SJCRH30 (cell line): Measurements from ENCODE around the gene RAPGEF2. TPM values are rescaled to one million over a fixed set of nuclear protein-coding genes. Genes with fewer than 3 reads are reported as not detected.

Experiments used
- DNase-seq, 2 experiments: peaks; one replicate each; pipeline ENCODE4 v3.0.0-alpha.2; 2015 to 2020
- H3K27ac ChIP-seq: fragments of 250-450 bp; sonication (Bioruptor Pico); 2 replicates; pipeline ENCODE4 v1.5.1; 2020; ENCODE audit warnings: mild to moderate bottlenecking, moderate library complexity
- H3K27me3 ChIP-seq: fragments of 250-450 bp; sonication (Bioruptor Pico); 2 replicates; pipeline ENCODE4 v1.5.1; 2020; ENCODE audit warnings: mild to moderate bottlenecking, moderate library complexity
- H3K36me3 ChIP-seq: fragments of 250-450 bp; sonication (Bioruptor Pico); 2 replicates; pipeline ENCODE4 v1.5.1; 2020; ENCODE audit warnings: mild to moderate bottlenecking, moderate library complexity
- H3K4me1 ChIP-seq: fragments of 250-450 bp; sonication (Bioruptor Pico); 2 replicates; pipeline ENCODE4 v1.5.1; 2020; ENCODE audit warnings: mild to moderate bottlenecking, moderate library complexity
- H3K4me3 ChIP-seq: fragments of 250-450 bp; sonication (Bioruptor Pico); 2 replicates; pipeline ENCODE4 v1.5.1; 2020; ENCODE audit warnings: mild to moderate bottlenecking, moderate library complexity
- H3K9me3 ChIP-seq: fragments of 250-450 bp; sonication (Bioruptor Pico); replicated peaks from 2 replicates; pipeline ENCODE4 v1.5.1; 2020; ENCODE audit warnings: mild to moderate bottlenecking, moderate library complexity
- total RNA-seq: library from RNA; depleted of rRNA; stranded (reverse); fragments of >200 nt; shearing (Covaris generic); gene quantifications from 2 replicates; pipeline ENCODE4 v1.2.3, GENCODE V29; 2014

Gene RAPGEF2
- total RNA-seq, 1 experiment from 2014 or later, result 17.9 TPM

DNA sequence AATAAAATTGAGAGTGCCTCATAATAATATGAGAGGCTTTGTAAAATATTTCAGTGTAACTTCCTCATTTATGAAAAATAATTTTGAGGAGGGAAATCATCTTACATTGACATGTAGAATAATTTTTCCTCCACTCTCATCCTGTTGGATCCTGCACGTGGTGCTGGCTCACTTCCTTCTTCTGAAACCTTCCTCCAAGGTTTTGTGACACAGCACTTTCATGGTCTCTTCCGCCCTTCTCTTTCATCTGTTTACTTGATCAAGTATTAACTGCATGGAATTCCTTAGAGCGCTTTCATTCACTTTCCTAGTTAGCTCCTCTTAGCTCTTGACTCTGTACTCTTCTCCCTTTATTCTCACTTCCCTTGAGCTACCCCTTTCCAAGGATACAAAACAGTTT lies 246.5 kb downstream of the RAPGEF2 start:
- Histone ChIP-seq H3K36me3 (no peaks in the 10 kb centered on the region), H3K4me3 (no peak overlapping the region), H3K27me3 (no peaks in the 10 kb centered on the region), H3K9me3 (no peaks in the 10 kb centered on the region), H3K4me1 (no peaks in the 10 kb centered on the region), H3K27ac (no peak overlapping the region)
- no peak for DNase-seq

DNA sequence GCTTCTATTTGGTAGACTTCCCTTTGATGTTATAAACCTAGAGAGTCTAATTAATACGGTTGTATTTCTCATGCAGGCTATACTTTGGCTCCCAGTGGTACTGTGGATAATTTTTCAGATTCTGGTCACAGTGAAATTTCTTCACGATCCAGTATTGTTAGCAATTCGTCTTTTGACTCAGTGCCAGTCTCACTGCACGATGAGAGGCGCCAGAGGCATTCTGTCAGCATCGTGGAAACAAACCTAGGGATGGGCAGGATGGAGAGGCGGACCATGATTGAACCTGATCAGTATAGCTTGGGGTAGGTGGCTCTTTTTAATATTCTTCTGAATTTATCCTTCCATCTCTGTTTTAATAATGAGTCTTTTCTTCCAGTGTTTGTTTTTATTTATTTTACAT lies 249.7 kb downstream of the RAPGEF2 start:
- Histone ChIP-seq H3K9me3 (no peaks in the 10 kb centered on the region), H3K27me3 (no peaks in the 10 kb centered on the region), H3K27ac (no peak overlapping the region), H3K4me1 (no peaks in the 10 kb centered on the region), H3K36me3 (no peaks in the 10 kb centered on the region), H3K4me3 (no peak overlapping the region)
- DNase-seq, result no peak

DNA sequence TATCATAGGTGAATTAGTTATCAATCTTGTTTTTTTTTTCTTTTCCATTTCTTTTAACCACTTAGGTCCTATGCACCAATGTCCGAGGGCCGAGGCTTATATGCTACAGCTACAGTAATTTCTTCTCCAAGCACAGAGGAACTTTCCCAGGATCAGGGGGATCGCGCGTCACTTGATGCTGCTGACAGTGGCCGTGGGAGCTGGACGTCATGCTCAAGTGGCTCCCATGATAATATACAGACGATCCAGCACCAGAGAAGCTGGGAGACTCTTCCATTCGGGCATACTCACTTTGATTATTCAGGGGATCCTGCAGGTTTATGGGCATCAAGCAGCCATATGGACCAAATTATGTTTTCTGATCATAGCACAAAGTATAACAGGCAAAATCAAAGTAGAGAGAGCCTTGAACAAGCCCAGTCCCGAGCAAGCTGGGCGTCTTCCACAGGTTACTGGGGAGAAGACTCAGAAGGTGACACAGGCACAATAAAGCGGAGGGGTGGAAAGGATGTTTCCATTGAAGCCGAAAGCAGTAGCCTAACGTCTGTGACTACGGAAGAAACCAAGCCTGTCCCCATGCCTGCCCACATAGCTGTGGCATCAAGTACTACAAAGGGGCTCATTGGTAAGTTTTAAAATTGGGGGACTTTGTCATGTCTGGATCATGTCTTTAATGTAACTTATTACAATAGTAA lies 250.7 kb downstream of the RAPGEF2 start:
- DNase-seq, result no peak
- Histone ChIP-seq H3K4me1 (no peaks in the 10 kb centered on the region), H3K36me3 (no peaks in the 10 kb centered on the region)

DNA sequence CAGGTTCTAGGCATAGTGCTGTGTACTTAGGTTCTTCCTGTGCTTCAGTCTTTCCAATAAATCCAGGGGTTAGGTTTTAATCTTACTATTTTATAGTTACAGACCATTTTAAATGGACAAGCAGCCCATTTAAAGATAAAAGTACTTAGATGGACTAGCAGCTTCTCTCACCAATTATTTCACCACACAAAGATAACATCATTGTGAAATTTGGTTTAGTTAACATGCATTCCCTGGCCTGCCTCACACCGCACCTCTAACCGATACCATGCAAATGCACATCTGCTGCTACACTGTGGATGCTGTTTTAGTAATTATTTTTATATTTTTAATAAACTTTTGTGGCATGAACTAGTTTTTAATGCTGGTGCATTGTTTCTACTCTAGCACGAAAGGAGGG lies 252.6 kb downstream of the RAPGEF2 start:
- Histone ChIP-seq H3K27ac (no peak overlapping the region), H3K4me3 (no peak overlapping the region), H3K27me3 (no peaks in the 10 kb centered on the region), H3K36me3 (no peaks in the 10 kb centered on the region; the same call in 1 of the 2 replicates), H3K9me3 (no peaks in the 10 kb centered on the region), H3K4me1 (no peaks in the 10 kb centered on the region)
- DNase-seq, result no peak

More for the DNA sequence above, 250.7 kb downstream of the RAPGEF2 start:
- no peaks in the 10 kb centered on the region for H3K9me3 ChIP-seq
- H3K4me3 ChIP-seq, result no peak overlapping the region
- no peaks in the 10 kb centered on the region for H3K27me3 ChIP-seq
- H3K27ac ChIP-seq, result no peak overlapping the region

- no peaks in the 10 kb centered on the region for H3K27me3 ChIP-seq
- no peak for DNase-seq
- H3K4me3 ChIP-seq, result no peak overlapping the region
- H3K36me3 ChIP-seq, result no peaks in the 10 kb centered on the region; the same call in 1 of the 2 replicates
- H3K4me1 ChIP-seq, result no peaks in the 10 kb centered on the region
- no peaks in the 10 kb centered on the region for H3K9me3 ChIP-seq
- no peak overlapping the region for H3K27ac ChIP-seq
Measured at GRCh38 chr4:159357350-159357749, 254.5 kb downstream of the RAPGEF2 start.

- Histone ChIP-seq H3K36me3 (no peaks in the 10 kb centered on the region; the same call in 1 of the 2 replicates), H3K27me3 (no peaks in the 10 kb centered on the region), H3K4me3 (no peak overlapping the region), H3K27ac (no peak overlapping the region), H3K9me3 (no peaks in the 10 kb centered on the region), H3K4me1 (no peaks in the 10 kb centered on the region)
- no peak for DNase-seq
Measured at GRCh38 chr4:159358226-159358625, 255.3 kb downstream of the RAPGEF2 start.

- H3K27me3 ChIP-seq, result no peaks in the 10 kb centered on the region
- no peak for DNase-seq
- H3K27ac ChIP-seq, result no peak overlapping the region
- H3K4me1 ChIP-seq, result no peaks in the 10 kb centered on the region
- no peaks in the 10 kb centered on the region for H3K9me3 ChIP-seq
- no peaks in the 10 kb centered on the region; the same call in 1 of the 2 replicates for H3K36me3 ChIP-seq
- no peak overlapping the region for H3K4me3 ChIP-seq
Measured at GRCh38 chr4:159360549-159360948, 257.7 kb downstream of the RAPGEF2 start.

DNA sequence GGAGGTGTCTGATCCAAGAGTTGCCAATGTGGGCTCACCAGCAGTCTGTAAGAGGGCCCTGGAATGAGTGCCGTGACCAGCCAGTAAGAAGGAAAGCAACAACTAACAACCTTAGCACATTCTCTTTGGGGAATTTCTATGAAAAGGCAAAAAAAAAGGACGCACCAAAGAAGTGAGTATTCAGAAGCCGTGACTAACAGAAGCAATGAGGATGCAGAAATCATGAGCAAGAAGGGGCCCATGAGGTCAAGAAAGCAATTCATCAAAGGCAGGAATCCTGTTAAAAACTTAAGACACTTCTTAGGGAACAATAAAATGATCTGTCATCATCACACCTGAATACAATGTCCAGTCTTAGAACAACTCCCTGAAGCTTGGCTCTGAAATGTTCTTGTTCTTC lies 260.5 kb downstream of the RAPGEF2 start:
- Histone ChIP-seq H3K36me3 (no peaks in the 10 kb centered on the region; the same call in 1 of the 2 replicates), H3K4me3 (no peak overlapping the region), H3K27ac (no peak overlapping the region), H3K4me1 (no peaks in the 10 kb centered on the region), H3K9me3 (no peaks in the 10 kb centered on the region), H3K27me3 (no peaks in the 10 kb centered on the region)
- DNase-seq, result no peak

- Histone ChIP-seq H3K36me3 (no peaks in the 10 kb centered on the region), H3K4me3 (no peak overlapping the region), H3K9me3 (no peaks in the 10 kb centered on the region), H3K27me3 (no peaks in the 10 kb centered on the region), H3K4me1 (no peaks in the 10 kb centered on the region), H3K27ac (no peak overlapping the region)
- DNase-seq, result no peak
Measured at GRCh38 chr4:159366966-159367780, 264.3 kb downstream of the RAPGEF2 start.

GRCh38 chr4:159367781-159368080 lies 264.9 kb downstream of the RAPGEF2 start:
- no peak for DNase-seq

GRCh38 chr4:159368320-159368719 lies 265.4 kb downstream of the RAPGEF2 start:
- H3K4me3 ChIP-seq, result no peak overlapping the region
- no peaks in the 10 kb centered on the region for H3K27me3 ChIP-seq
- no peak for DNase-seq

More at GRCh38 chr4:159367781-159368080, 264.9 kb downstream of the RAPGEF2 start:
- Histone ChIP-seq H3K27me3 (no peaks in the 10 kb centered on the region), H3K4me3 (no peak overlapping the region), H3K9me3 (no peaks in the 10 kb centered on the region), H3K27ac (no peak overlapping the region), H3K4me1 (no peaks in the 10 kb centered on the region), H3K36me3 (no peaks in the 10 kb centered on the region)

GRCh38 chr4:159369256-159369655 lies 266.4 kb downstream of the RAPGEF2 start:
- Histone ChIP-seq H3K36me3 (no peaks in the 10 kb centered on the region), H3K9me3 (no peaks in the 10 kb centered on the region), H3K27ac (no peak overlapping the region), H3K27me3 (no peaks in the 10 kb centered on the region), H3K4me3 (no peak overlapping the region), H3K4me1 (no peaks in the 10 kb centered on the region)
- no peak for DNase-seq

More at GRCh38 chr4:159368320-159368719, 265.4 kb downstream of the RAPGEF2 start:
- Histone ChIP-seq H3K36me3 (no peaks in the 10 kb centered on the region), H3K4me1 (no peaks in the 10 kb centered on the region), H3K9me3 (no peaks in the 10 kb centered on the region), H3K27ac (no peak overlapping the region)

DNA sequence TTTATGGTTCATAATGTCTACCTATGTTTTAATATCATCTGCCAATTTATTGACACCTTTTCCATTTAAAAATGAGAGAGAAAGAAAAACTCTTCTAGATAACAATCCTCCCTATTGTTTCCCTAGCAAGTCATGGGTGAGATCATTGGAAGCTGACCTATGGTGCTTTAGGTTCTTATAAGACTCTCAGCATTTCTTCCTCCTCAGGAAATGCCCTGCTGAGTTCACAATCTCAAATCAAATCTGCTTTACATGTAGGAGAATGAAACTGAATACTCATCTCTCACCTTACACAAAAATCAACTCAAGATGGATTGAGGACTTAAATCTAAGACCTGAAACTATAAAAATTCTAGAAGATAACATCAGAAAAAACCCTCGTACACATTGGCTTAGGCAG lies 267.4 kb downstream of the RAPGEF2 start:
- no peaks in the 10 kb centered on the region for H3K9me3 ChIP-seq

GRCh38 chr4:159374749-159375530 lies 272.1 kb downstream of the RAPGEF2 start:
- Histone ChIP-seq H3K9me3 (no peaks in the 10 kb centered on the region), H3K36me3 (no peaks in the 10 kb centered on the region), H3K4me3 (no peak overlapping the region), H3K4me1 (no peaks in the 10 kb centered on the region), H3K27me3 (no peaks in the 10 kb centered on the region), H3K27ac (no peak overlapping the region)
- no peak for DNase-seq

More for the DNA sequence above, 267.4 kb downstream of the RAPGEF2 start:
- Histone ChIP-seq H3K4me1 (no peaks in the 10 kb centered on the region), H3K4me3 (no peak overlapping the region), H3K36me3 (no peaks in the 10 kb centered on the region), H3K27me3 (no peaks in the 10 kb centered on the region), H3K27ac (no peak overlapping the region)
- DNase-seq, result no peak

DNA sequence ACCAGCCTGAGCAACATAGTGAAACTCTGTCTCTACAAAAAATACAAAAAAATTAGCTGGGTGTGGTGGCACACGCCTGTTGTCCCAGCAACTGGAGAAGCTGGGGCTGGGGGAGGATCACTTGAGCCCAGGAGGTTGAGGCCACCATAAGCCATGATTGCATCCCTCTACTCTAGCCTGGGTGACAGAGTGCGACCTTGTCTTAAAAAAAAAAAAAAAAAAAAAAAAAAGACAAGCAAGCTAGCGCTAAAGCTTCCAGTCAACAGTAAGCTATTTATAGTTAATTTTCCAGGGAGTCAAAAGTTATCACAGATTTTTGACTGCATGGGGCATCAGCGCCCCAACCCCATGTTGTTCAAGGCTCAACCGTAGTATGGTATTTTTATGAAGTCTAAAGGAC lies 273.4 kb downstream of the RAPGEF2 start:
- Histone ChIP-seq H3K27ac (no peak overlapping the region), H3K27me3 (no peaks in the 10 kb centered on the region), H3K9me3 (no peaks in the 10 kb centered on the region), H3K4me1 (no peaks in the 10 kb centered on the region), H3K4me3 (no peak overlapping the region), H3K36me3 (no peaks in the 10 kb centered on the region)
- no peak for DNase-seq
